Mononuclear cell (primary cell): ENCODE data around the gene MYOCD. TPM values are rescaled to one million over a fixed set of nuclear protein-coding genes. Genes with fewer than 3 reads are reported as not detected.
"Not testable (repeated sequence)": the region's sequence is repeated elsewhere in the genome, so short reads cannot be mapped to it uniquely, and the experiment has no call there.

Experiments used
- H3K27me3 ChIP-seq: 2 replicates; pipeline ENCODE4 v1.6.0; 2011; ENCODE audit warnings: low read length, control low read depth; ENCODE audit not compliant: insufficient read depth
- H3K4me1 ChIP-seq: 2 replicates; pipeline ENCODE4 v1.5.1; 2011; ENCODE audit warnings: mild to moderate bottlenecking, low read length, control low read depth; ENCODE audit not compliant: insufficient read depth
- H3K4me3 ChIP-seq: 2 replicates; pipeline ENCODE4 v1.5.1; 2011; ENCODE audit warnings: mild to moderate bottlenecking, low read length, moderate library complexity
- H3K9me3 ChIP-seq: 2 replicates; pipeline ENCODE4 v1.5.1; 2011; ENCODE audit warnings: low read depth, mild to moderate bottlenecking, control low read depth, low read length
- total RNA-seq: library from RNA; depleted of rRNA; stranded (reverse); fragments of >200 nt; gene quantifications from one replicate; pipeline ENCODE4 v1.2.3, GENCODE V29; 2012

Gene MYOCD
- total RNA-seq, 1 donor: not detected

DNA sequence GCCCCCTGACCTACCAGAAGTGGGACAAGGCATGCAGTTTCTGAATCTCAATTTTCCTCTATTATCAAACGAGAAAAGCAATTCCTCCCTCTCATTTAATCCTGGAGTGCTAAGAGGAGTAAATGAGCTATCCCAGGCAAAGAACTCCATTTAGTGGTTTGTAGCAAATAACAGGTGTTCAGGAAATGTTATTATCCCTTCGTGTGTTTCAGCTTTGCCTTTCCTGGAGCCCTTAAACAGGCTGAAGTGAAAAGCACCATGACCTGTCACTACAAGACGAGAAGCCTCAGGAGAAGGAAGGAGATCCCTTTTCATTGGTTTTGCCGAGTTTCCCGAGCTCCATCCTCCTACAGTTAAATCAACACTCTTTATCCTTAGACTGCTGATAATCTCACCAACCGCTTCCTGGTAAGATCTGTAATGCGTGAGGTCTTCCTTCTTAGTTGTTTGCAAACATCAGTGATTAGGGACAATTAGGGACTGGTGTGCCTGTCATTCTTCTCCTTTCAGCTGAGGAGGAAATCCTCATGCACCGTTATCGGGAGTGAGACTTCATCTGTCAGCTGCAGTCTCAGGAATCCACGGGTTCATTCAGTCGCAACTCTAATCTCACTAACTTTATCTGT is 30.8 kb upstream of the MYOCD start:
- Histone ChIP-seq H3K4me1 (no peaks in the 10 kb centered on the region), H3K9me3 (no peaks in the 10 kb centered on the region), H3K27me3 (no peaks in the 10 kb centered on the region), H3K4me3 (no peak overlapping the region)

DNA sequence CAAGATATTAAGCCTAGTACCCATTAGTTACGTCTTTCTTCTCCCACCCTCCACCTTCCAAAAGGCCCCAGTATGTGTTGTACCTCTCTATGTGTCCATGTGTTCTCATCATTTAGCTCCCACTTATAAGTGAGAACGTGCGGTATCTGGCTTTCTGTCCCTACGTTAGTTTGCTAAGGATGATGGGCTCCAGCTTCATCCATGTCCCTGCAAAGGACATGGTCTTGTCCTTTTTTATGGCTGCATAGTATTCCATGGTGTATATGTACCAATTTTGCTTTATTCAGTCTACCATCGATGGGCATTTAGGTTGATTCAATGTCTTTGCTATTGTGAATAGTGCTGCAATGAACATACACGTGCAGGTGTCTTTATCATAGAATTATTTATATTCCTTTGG is 29.7 kb upstream of the MYOCD start:
- not testable (repeated sequence) for H3K4me3 ChIP-seq, H3K4me1 ChIP-seq, H3K27me3 ChIP-seq, H3K9me3 ChIP-seq

DNA sequence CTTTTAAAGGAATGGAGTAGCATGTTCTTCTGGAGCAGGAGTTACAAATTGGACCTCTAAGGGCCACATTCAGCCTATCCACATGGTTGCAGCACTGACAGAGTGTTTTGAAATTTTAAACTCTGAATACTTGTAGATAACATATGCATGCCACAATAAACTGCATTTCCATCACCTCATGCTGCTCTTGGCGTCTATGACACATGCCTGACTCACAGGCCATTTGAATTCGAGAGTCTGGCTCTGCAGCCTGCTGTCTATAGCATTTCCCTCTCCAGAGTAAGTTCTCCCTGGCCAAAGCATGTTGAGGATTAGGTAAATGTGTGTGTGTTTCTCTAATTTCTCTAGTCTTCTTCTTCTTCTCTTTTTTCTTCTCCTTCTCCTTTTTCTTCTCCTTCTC is 28.7 kb upstream of the MYOCD start:
- H3K4me3 ChIP-seq: no peak overlapping the region
- no peaks in the 10 kb centered on the region for H3K9me3 ChIP-seq

DNA sequence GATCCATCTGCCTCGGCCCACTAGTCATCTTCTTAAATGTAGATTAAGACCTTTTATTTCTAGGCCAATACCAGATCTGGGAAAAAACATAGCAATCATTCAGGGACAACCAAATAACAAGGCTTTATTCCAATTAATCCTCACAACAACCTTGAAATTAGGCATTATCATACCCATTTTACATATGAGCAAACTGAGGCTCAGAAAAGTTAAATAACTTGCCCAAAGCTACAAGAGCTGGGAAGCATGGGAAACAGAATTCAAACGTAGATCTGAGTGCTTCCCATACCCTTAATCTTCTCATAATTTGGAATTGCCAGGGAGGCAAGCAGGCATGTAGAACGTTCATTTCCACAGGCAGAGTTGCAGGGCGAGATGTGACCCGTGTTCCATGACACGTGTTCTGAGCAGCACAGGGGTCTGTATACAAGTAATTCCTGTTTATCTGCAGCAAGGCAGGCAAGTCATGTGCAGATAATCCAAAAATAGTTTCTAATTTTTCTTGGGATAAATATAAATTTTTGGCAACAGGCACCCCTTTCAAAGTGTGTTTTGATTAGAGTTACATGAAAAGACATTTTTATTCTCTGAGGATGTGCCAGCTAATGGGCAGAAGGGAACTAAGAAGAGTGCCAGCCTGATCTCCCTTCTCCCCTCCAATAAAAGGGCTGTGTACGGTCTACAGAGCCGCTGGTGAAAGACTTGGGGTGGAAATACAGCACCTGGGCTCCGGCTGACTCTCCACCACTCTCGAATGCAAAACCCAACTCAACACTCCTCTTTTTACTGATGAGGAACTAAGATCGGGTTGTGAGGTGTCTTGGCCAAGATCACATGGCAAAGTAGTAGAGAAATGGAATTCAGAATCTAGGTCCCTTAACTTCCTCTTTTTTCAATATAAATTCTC is 27.7 kb upstream of the MYOCD start:
- Histone ChIP-seq H3K4me3 (no peak overlapping the region), H3K9me3 (no peaks in the 10 kb centered on the region), H3K27me3 (no peaks in the 10 kb centered on the region), H3K4me1 (no peaks in the 10 kb centered on the region)

More for the DNA sequence above, 28.7 kb upstream of the MYOCD start:
- H3K27me3 ChIP-seq: no peaks in the 10 kb centered on the region
- no peaks in the 10 kb centered on the region for H3K4me1 ChIP-seq

DNA sequence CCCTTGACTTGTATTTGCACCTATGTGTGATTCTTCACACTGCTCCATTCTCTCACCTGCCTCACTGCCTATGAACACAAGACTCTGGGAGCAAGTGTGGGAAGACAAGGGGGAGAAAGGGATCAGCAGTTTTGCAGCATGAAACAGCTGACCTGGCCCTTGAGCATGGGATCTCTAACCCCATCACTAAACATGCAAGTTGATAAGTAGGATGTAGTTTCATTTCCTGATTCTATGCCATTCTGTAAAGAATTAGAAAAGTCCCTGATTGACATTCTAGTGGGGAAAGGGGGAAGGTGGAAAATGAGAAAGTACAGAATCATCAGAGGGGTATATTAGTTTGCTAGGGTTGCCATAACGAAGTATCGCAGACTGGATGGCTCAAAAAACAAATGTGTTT is 25.3 kb upstream of the MYOCD start:
- Histone ChIP-seq H3K27me3 (no peaks in the 10 kb centered on the region), H3K9me3 (no peaks in the 10 kb centered on the region), H3K4me1 (no peaks in the 10 kb centered on the region), H3K4me3 (no peak overlapping the region)

DNA sequence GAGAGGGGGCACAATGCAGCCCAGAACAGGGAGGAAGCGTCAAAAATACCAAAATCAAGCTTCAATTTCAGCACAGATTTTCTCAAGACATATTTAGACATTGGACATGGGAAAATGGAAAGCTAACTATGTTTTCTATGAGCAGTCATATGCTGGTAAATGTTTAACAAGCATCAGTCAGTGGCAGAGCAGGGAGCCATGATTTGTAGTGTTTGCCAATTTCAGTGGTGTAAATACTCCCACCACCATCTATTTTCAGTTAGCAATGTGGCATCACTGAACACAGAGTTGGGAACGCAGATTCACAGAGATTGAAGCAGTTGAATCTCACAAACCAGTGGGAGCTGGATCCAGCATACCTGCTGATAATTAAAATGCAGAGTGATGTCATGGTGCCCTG is 24.6 kb upstream of the MYOCD start:
- no peaks in the 10 kb centered on the region for H3K27me3 ChIP-seq
- H3K4me1 ChIP-seq: no peaks in the 10 kb centered on the region
- no peaks in the 10 kb centered on the region for H3K9me3 ChIP-seq
- H3K4me3 ChIP-seq: no peak overlapping the region

DNA sequence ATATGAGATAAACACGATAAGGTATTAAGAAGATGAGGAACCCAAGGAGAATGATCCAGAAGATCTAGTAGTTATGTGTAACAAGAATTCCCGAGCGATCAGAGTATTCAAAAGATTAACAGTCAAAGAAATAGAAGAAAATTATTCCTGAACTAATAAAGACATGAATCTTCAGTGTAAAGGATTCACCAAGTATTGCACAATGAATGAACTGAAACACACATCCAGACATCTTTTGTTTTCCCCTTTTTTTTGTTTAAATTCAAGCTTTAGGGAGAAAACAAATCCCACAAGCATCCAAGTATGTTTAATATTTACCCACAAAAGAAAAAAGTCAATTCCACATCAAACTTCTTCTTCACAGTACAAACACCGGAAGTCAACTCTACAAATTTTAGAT is 23.7 kb upstream of the MYOCD start:
- no peaks in the 10 kb centered on the region for H3K4me1 ChIP-seq
- no peaks in the 10 kb centered on the region for H3K9me3 ChIP-seq
- no peaks in the 10 kb centered on the region for H3K27me3 ChIP-seq

DNA sequence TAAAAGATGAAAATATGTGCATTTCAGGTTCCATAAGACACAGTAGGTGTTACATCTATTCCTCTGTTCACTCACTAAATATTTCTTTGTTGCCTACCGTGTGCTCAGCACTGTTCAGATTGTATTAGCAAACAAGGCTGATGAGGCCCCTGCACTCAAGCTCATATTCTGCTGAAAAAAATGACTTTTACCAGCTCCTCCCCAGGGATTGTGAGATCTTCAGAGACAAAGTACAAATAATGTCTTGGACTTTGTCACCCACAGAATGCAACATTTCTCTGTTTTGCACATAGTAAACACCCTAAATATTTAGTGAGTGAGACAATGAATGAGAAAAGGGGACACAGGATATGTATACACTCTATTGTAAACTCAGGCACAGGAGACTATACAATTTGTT is 21.9 kb upstream of the MYOCD start:
- Histone ChIP-seq H3K4me1 (no peaks in the 10 kb centered on the region), H3K9me3 (no peaks in the 10 kb centered on the region), H3K27me3 (no peaks in the 10 kb centered on the region), H3K4me3 (no peak overlapping the region)

More for the DNA sequence above, 23.7 kb upstream of the MYOCD start:
- no peak overlapping the region for H3K4me3 ChIP-seq

DNA sequence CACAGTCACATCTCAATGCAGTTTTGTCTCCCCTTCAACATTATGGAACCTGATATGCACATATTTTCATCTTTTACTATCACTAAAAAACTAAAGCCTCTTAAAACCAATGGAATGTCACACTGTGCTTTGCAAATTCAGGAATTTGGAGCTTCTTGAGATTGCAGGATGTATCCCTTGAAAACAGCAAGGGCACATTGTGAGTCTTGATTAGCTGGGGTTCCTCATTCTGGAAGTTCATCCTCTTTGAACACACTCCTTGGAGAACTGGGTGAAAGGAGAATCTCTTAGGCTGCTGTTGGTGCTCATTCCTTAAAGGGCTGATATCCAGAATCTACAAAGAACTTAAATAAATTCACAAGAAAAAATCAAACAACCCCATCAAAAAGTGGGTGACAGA is 21.1 kb upstream of the MYOCD start:
- Histone ChIP-seq H3K27me3 (no peaks in the 10 kb centered on the region), H3K9me3 (no peaks in the 10 kb centered on the region), H3K4me1 (no peaks in the 10 kb centered on the region), H3K4me3 (no peak overlapping the region)

DNA sequence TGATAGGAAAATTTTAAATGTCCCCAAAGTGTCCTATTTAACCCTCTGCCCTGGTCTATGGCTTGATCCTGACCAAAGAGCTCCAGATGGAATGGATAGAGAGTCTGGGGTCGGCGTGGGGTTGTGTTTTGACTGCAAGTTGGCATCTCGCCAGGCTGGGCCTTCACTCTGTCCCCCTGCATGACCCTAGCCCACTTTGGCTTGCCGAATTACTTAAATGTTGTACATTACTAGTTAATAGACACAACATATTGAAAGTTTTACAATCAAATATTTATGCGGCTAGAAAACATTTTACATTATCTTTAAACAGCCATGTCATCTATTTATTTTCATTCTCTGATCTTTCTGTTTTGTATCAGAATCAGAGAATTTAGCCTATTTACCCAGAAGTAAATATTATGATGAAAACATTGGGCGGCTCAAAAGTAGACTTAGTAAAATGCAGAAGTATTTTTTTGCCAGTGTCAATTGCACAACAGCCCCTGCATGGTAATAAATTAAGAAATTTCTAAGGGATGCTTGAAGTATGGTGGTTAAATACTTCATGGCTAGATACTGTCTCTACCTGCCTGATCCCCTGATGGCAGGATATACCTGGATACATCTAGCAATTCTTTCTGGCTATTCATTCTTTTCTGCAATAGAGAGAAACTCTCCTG is 18.8 kb upstream of the MYOCD start:
- no peaks in the 10 kb centered on the region for H3K4me1 ChIP-seq
- H3K27me3 ChIP-seq: no peaks in the 10 kb centered on the region
- H3K4me3 ChIP-seq: no peak overlapping the region
- H3K9me3 ChIP-seq: no peaks in the 10 kb centered on the region

DNA sequence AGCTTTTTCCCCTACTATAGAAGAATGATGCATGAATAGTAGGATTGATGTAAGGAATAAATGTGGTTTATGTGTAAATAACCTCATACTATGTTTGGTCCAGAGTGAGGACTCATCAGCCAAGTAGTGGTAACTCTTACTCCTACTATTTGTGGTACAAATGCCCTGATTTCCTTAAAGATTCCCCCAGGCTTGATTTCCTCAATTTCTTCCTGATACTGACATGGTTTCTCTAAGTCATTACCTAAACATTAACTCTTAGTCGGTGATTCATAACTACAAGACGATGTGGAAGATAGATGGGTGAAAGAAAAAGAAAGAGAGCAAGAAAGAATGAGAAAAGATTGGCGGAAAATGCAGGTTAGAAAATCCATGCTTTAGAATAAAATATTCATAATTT is 17.2 kb upstream of the MYOCD start:
- Histone ChIP-seq H3K9me3 (no peaks in the 10 kb centered on the region), H3K27me3 (no peaks in the 10 kb centered on the region), H3K4me3 (no peak overlapping the region), H3K4me1 (no peaks in the 10 kb centered on the region)

DNA sequence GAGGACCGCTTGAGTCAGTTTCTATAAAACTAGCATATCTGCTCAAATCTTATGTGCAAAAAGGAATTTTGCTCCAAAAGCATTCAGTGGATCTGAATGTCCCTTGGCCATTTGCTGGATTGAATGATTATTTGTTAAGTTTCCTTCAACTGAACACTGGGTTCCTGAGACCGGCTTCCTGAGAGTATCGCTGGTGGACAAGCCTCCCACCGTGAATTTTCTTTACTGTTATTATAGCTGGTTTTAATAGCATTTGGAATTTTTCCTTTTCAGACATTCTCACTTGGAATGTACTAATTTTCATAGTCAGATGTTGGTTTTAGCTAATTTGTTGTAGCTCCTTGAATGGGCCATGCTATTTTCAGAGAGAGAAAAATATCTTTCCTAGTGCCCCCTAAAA is 9.8 kb upstream of the MYOCD start:
- H3K4me1 ChIP-seq: no peaks in the 10 kb centered on the region
- no peaks in the 10 kb centered on the region for H3K27me3 ChIP-seq
- no peak overlapping the region for H3K4me3 ChIP-seq

DNA sequence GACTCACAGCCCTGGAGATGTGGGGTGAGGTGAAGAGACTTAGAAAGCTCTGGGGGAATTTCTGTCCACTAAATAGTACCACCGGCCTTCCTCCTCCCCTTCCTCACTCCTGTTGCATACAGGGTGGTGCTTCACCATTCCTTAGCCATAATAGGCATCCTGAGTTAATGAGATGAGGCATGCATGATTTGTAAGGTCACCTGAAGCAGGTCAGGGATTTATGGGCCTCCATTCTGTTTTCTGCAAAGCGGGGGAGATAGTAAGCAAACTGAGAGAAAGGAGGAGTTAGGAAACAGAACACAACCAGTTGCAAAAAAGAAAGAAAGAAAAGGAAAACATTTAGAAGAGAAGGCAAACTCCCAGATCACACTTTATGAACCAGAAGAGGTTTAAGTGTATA is 9.3 kb upstream of the MYOCD start:
- H3K27me3 ChIP-seq: no peaks in the 10 kb centered on the region
- no peaks in the 10 kb centered on the region for H3K9me3 ChIP-seq
- H3K4me1 ChIP-seq: no peaks in the 10 kb centered on the region
- H3K4me3 ChIP-seq: no peak overlapping the region

More for the DNA sequence above, 9.8 kb upstream of the MYOCD start:
- H3K9me3 ChIP-seq: no peaks in the 10 kb centered on the region

DNA sequence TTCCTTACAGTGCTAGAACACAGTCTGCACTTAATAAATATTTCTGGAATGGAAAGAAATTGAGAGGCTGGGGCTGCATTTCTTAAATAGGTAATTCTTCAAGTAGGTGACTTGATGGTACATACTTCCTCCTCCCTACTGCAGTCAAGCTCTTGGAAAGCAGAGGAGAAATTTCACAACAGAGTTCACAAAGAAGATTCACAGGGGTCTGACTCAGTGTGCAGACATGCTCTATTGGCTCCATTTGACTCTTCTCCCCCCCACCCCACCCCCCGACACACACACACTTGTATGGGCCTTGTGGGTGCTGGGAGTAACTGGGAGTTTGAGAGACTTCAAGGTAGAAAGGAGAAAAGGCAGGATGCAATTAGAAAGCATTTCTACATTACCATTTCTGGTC is 6.2 kb upstream of the MYOCD start:
- Histone ChIP-seq H3K9me3 (no peaks in the 10 kb centered on the region), H3K27me3 (peaks cover 4% of the 10 kb centered on the region), H3K4me3 (no peak overlapping the region)

DNA sequence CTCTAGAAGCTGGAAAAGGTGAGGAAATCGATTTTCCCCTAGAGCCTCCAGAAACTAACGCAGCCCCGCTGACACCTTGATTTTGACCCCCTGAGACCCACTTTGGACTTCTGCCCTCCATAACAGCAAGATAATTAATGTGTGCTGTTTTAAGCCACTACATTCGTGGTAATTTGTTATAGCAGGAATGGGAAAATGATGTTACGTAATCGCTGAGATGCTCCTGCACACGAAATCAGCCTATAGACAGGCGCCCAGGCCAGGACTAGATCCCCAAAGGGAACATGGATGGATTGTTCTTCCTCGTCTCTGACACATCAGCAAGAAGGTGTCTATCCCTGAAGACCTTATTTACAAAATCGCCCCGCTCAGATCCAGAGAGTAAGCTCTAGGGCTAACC is 1.4 kb upstream of the MYOCD start:
- Histone ChIP-seq H3K4me3 (no peak overlapping the region), H3K27me3 (peaks cover 31% of the 10 kb centered on the region), H3K4me1 (no peaks in the 10 kb centered on the region), H3K9me3 (no peaks in the 10 kb centered on the region)

More for the DNA sequence above, 6.2 kb upstream of the MYOCD start:
- H3K4me1 ChIP-seq: no peaks in the 10 kb centered on the region
